HG02759 (cell line): Measurements from ENCODE around the gene CSTB.
"Not testable (repeated sequence)": the region's sequence is repeated elsewhere in the genome, so short reads cannot be mapped to it uniquely, and the experiment has no call there.

Experiments
- ATAC-seq: cut with Tn5 transposase; IDR thresholded peaks from one replicate; pipeline ENCODE4 v1.9.1; 2021; ENCODE audit warnings: mild to moderate bottlenecking, moderate library complexity; ENCODE audit not compliant: unreplicated experiment

Gene CSTB

GRCh38 chr21:43775795-43776430 is at the start of gene CSTB:
TSS of gene CSTB (minus strand) at chr21:43776308. CDS start at chr21:43776269, 39 bp downstream.
- ATAC-seq: peak; percentile 81

GRCh38 chr21:43825242-43825935 is 49.3 kb upstream of the CSTB start:
- ATAC-seq: no peak

GRCh38 chr21:43824333-43825241 is 48.5 kb upstream of the CSTB start:
- no peak for ATAC-seq

- ATAC-seq: not testable (repeated sequence)
Measured at GRCh38 chr21:43822741-43823140, 46.6 kb upstream of the CSTB start.

- not testable (repeated sequence) for ATAC-seq
Measured at GRCh38 chr21:43822166-43822565, 46.1 kb upstream of the CSTB start.

- ATAC-seq: no peak
Measured at GRCh38 chr21:43820466-43820865, 44.4 kb upstream of the CSTB start.

- ATAC-seq: no peak
Measured at GRCh38 chr21:43819511-43820405, 43.6 kb upstream of the CSTB start.

- ATAC-seq: no peak
Measured at GRCh38 chr21:43818685-43819084, 42.6 kb upstream of the CSTB start.

GRCh38 chr21:43817157-43818086 is 41.3 kb upstream of the CSTB start:
- no peak for ATAC-seq

- no peak for ATAC-seq
Measured at GRCh38 chr21:43816611-43817071, 40.5 kb upstream of the CSTB start.

- ATAC-seq: no peak
Measured at GRCh38 chr21:43815991-43816390, 39.9 kb upstream of the CSTB start.

GRCh38 chr21:43815107-43815613 is 39.1 kb upstream of the CSTB start:
- ATAC-seq: no peak

- no peak for ATAC-seq
Measured at GRCh38 chr21:43814215-43815106, 38.4 kb upstream of the CSTB start.

- ATAC-seq: no peak
Measured at GRCh38 chr21:43813656-43813980, 37.5 kb upstream of the CSTB start.

GRCh38 chr21:43812957-43813655 is 37.0 kb upstream of the CSTB start:
- ATAC-seq: no peak

GRCh38 chr21:43812139-43812821 is 36.2 kb upstream of the CSTB start:
- ATAC-seq: no peak
